C4-2B (cell line): ENCODE measurements around the gene IFTAP.

Experiments used
- H3K27ac ChIP-seq: fragments of 450-650 bp; 2 replicates; pipeline ENCODE4 v1.5.1; 2017
- ZFX ChIP-seq: fragments of 450-650 bp; IDR thresholded peaks from 2 replicates; pipeline ENCODE4 v1.6.1; 2017
- TF ChIP-seq, protein P1 (sequence below): fragments of 450-650 bp; conservative IDR thresholded peaks from 2 replicates; pipeline ENCODE4 v1.5.1; 2017; ENCODE audit warnings: mild to moderate bottlenecking

IFTAP gene

DNA sequence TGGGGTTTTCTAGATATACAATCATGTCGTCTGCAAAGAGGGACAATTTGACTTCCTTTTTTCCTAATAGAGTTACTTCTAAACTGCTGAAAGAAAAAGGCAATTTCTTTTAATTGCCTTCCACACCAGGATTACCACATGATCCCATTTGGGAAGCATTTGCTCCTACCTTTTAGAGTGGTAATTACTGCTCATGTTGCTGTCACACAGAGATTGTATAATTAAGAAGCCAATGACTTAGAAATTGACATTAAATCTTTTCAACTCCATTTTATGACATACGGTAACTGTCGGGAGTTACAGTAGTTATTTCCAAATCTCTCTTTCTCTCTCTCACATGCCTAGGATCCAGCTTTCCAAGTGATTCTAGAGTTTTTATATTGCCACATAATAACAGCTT is 21.5 kb downstream of the IFTAP start:
- TF ChIP-seq, protein P1, sequence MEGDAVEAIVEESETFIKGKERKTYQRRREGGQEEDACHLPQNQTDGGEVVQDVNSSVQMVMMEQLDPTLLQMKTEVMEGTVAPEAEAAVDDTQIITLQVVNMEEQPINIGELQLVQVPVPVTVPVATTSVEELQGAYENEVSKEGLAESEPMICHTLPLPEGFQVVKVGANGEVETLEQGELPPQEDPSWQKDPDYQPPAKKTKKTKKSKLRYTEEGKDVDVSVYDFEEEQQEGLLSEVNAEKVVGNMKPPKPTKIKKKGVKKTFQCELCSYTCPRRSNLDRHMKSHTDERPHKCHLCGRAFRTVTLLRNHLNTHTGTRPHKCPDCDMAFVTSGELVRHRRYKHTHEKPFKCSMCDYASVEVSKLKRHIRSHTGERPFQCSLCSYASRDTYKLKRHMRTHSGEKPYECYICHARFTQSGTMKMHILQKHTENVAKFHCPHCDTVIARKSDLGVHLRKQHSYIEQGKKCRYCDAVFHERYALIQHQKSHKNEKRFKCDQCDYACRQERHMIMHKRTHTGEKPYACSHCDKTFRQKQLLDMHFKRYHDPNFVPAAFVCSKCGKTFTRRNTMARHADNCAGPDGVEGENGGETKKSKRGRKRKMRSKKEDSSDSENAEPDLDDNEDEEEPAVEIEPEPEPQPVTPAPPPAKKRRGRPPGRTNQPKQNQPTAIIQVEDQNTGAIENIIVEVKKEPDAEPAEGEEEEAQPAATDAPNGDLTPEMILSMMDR: no peak
- no peak for TF ChIP-seq ZFX
- H3K27ac ChIP-seq: no peak overlapping the region

DNA sequence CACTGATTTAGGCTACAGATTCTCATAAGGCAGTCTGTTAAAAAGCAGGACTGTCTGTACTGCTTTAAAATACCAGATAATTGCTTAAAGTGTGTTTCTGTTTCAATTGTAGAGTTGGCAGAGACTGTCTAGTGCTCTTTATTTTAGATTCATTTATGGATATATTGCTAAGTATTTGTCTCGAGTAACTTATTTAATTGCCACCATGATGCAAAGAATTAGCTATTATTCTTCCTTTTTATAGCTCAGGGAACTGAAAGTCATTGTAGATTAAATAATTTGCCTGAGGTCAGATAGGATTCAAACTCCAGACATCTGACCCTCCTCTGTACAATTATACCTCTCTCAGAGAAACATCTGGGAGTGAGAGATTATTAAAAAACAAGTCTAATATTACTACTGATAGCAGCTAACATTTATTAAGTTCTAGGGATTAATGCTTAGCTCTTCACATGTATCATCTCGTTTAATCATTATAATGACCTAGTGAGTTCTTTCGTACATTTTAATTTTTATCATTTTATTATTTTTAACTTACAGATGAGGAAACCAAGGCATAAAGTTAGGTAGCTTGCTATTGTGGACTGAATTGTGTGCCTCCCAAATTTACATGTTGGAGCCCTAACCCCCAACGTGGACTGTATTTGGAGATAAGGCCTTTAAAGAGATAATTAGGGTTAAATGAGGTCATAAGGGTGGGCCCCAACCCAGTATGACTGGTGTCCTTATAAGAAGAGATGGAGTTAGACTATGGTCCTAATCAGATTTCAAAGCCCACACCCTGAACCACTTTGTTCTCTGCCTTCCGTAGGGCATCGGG is 23.5 kb downstream of the IFTAP start:
- H3K27ac ChIP-seq: no peak overlapping the region

DNA sequence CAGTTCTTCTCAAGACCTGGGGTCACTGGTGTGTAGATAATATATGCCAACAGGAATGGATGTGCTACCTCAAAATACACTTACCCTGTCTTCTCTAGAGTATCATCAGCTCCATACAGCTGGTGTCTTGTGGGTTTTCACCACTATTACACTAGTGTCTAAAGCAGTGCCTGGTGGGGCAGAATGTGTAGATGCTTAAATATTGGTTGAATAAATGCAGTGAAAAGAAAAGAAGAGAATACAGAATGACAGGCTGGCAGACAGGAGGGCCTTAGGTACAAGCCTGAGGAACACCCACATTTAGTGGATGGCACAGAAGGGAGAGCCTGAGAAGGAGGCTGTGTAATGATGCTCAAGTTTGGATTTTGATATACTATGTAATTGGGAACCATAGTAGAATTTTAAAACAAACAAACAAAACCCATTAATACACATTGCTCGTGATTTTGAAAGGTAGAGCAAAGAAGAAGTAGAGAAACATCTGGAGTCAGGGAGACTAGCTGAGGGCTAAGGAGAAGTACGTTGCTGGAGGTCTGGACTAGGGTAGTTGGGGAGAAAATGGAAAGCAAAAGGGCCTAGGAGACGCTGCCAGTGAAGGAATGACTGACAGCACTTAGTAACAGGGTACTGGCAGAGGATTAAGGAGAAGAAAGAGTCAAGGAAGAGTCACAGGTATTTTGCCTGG is 24.2 kb downstream of the IFTAP start:
- TF ChIP-seq, protein P1: no peak
- TF ChIP-seq ZFX: no peak
- no peak overlapping the region for H3K27ac ChIP-seq

More for the DNA sequence above, 23.5 kb downstream of the IFTAP start:
- TF ChIP-seq, protein P1: no peak
- no peak for TF ChIP-seq ZFX

DNA sequence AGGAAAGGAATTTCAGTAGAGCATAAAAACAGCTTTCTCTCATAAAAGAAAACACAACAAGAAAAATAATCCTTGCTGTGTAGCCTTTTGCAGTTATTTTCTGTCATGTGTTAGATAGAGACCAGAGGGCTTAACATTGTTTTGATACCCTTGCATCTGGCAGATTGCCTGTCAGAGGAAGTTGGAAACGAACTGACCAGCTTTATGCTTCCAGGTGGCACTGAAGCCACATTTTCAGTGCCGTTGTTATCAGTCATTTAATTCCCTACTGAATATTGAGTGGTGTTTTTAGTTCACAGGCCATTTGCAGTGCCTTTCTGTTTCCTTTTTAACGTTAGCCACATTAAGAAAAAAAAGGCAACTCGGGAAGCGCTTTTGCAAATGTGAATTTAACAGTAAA is 25.2 kb downstream of the IFTAP start:
- TF ChIP-seq ZFX: no peak
- TF ChIP-seq, protein P1: no peak
- no peak overlapping the region for H3K27ac ChIP-seq

DNA sequence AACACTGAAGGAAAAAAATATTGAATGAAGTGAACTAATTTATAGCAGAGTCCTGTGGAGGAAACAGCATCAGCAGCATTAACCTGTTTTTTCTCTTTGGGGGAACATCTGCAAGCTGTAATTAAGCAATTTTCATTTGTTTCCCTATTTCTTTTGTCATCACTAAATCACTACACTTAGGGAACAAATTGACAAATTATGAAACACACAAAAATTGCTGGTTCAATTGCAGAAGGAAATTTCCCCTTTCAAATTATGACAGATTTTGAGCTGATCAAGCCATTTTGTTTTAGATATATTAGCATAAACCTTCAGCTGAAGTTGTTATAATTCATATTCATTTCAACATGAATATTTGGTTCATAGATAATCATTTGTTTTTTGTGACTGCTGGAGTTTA is 25.9 kb downstream of the IFTAP start:
- no peak overlapping the region for H3K27ac ChIP-seq
- TF ChIP-seq, protein P1: no peak
- no peak for TF ChIP-seq ZFX

DNA sequence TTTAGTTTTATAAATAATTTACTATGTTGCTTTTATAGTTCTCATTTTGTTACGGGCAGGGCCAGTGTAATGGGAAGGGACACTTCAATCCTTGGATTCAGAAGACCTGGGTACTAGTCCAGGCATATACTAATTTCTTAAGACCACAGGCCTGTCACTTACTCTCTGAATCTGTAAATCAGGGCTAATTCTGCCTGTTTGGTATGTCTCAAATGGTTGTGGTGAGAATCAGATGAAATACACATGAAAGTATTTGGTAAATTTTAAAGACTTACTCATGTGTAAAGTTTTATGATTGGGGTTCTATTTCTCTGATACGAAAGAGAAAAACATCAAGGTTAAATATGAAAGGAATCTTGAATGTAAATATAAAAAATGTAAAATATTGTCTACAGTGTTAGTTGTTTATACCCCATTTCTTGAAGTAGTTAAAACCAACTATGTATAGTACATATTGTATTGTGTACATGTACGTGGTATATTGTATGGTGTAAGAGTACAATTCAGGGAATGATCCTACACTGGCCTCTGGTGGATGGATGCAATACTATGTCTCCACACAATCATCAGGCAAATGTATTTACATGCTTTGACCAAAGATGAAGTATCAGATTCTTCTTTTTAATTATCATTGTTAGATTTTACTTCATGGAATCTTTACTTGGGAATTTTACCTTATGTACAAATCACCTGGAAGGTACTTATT is 28.3 kb downstream of the IFTAP start:
- no peak overlapping the region for H3K27ac ChIP-seq
- no peak for TF ChIP-seq ZFX
- TF ChIP-seq, protein P1: peak; percentile 69

DNA sequence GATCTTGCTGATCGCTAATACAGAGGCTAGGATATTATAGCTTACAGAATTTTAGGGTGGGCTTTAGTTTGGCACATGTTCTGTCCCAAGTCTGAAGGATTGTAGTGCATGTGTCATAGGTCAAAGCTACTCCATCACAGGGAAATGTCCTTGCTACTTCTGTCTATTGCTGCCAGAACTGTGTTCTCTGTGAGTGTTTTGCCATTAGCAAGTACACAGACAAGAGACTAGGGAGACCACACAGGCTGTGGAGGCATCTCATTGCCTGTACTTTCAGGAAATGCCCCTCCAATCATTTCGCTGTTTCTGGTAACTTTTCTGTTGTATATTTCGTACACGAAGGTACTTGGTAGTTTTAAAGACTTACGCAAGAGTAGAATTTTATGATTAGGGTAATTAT is 29.2 kb downstream of the IFTAP start:
- no peak for TF ChIP-seq ZFX
- TF ChIP-seq, protein P1: no peak
- H3K27ac ChIP-seq: no peak overlapping the region
